Measurements from ENCODE around the gene PNMA8B.

The PNMA8B gene

DNA sequence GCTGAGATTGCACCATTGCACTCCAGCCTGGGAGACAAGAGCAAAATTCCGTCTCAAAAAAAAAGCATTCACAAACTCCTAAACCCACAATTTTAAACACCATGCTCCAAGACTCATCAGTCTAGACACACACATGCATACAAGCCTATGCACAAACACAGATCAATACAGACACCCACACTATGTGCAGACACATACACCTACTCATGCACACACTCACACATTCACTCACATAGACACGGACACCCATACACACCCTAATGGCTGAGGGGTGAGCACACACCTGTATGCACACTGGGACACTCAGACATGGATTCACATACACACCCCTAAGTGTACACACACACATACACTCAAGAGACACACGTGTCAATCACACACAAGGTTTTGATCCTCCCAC, 9.3 kb downstream of the PNMA8B start:
- DNase-seq: no peak

DNA sequence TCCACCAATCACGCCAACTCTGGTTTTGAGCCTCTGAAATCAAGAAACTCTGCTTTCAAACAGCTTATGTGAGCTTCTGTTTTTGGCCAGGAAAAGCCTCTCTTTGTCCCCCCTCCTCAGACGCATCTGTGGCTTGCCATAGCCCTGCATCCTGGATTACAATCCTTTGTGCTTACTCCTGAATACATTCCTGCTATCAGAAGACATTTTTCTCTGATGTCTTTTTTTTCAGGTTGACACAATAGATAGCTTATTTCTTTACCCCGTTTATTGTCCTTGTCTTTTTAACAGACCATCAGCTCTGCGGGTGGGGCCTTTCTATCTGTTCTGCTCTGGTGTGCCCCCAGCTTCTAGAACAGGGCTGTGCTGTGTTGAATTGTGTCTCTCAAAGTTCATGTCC, 11.0 kb downstream of the PNMA8B start:
- no peak for DNase-seq

DNA sequence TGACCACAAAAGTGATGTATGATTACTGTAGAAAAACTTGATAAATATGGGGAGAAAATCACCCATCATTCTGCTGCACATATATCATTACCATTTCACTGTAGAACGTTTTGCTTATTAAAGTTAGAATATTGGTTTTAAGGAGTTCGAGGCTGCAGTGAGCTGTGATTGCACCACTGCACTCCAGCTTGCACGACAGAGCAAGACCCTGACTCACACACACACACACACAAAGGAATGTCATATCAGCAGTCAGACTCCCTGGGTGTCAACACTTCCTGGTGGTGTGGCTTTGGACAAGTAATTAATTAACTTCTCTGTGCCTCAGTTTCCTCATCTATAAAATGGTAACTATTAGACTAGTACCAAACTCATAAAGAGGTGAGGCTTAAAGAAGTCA, 13.0 kb downstream of the PNMA8B start:
- DNase-seq: no peak

DNA sequence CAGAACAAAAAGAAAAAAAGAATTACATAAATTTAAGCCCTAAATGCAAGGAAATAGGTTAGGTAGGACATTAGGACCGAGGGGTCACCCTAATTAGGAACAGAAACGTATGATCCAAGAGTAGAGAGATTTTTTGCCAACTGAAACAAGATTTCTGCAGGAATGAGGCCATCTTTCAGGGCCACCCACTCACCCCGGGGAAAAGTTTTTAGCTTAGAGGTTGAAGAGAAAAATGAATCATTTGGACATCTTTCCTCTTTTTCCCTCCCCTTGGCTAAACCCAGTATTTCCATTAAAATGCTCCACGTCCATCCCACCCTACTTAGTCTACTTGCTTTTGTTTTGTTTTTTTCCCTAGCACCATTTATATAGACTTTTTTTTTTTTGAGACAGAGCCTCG, 13.7 kb downstream of the PNMA8B start:
- no peak for DNase-seq

DNA sequence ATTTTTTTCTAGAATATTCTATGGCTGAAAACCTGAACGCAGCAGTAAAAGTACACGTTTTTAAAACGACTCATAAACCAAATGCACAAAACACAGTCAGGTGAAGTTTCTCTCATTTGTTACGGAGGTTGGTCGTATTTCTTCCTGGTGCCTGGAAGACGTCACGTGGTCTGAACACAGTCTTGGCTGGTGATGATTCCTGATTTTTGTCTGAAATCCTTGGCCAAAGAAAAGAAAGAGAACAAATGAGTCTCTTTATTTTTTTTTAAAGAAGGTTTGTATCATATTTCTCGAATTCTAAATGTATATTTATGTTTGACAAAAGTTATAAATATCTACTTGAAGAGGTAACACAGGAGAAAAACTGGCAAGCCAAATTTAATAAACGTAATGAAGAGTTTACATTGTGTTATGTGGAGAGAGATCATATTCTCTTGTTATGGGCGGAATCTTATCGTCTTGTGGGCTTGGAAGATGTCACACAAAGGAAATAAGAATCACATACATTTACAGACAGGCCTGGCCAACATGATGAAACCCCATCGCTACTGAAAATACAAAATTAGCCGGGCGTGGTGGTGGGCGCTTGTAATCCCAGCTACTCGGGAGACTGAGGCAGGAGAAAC, 14.3 kb downstream of the PNMA8B start:
- no peak for DNase-seq

DNA sequence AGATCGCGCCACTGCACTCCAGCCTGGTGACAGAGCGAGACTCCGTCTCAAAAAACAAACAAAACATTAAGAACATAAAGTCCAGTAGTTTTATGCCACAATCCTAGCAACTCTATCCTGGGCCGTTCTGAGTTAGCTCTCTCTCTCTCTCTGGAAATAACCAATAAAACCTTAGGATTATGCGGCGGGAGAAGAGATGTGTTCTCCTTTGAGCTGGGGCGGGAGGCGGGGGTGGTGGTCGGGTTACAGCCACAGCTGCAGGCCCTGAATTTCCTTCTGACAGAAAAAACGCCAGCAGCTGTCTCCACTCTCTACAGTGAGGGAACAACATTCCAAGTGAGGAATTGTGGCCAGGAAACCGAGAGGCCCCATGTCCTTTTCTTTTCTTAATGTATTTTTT, 15.3 kb downstream of the PNMA8B start:
- no peak for DNase-seq

DNA sequence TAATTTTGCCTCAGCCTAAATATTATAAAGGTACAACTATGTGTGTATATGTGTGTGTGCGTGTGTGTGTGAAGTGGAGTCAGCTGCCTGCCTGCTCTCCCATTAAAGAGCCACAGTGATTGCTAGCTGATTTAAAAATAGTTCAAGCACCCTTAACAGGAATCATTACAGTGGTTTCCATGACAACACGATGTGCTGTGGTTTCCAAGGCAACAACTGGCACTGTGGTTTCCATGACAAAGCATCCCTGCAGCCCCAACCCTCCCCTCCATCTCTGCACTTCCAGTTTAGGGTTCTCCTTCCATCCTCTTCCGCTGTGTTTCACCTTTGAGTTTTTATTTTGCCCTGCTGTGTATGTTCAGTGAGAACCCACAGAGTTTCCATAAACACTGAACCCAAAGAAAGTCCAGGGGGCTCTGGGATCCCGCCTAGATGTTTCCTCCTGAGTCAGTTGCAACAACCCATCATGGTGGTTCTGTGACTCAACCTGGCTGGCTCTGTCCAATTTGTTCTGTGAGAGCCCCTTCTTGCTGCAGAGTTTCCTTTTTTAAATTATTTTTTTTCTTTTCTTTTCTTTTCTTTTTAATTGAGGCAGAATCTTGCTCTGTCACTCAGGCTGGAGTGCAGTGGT, 17.2 kb downstream of the PNMA8B start:
- no peak for DNase-seq

DNA sequence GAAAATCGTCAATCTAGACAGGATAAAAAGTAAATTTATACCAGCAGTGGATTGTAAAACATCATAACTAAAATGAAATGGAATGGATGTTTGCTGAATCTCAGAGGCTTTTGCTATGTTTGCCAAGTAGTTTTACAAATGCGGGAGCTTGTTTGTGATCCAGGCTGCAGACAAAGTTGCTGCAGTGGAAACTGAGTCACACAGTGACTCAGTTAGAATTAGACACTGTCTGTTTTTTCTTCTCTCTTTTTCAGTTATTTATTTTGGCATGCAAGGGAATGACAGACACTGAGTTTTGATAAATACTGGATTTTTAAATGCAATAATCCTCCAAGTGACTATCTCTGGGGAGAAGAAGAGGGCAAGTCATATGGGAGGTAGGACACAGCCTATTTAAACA, 19.7 kb downstream of the PNMA8B start:
- no peak for DNase-seq

DNA sequence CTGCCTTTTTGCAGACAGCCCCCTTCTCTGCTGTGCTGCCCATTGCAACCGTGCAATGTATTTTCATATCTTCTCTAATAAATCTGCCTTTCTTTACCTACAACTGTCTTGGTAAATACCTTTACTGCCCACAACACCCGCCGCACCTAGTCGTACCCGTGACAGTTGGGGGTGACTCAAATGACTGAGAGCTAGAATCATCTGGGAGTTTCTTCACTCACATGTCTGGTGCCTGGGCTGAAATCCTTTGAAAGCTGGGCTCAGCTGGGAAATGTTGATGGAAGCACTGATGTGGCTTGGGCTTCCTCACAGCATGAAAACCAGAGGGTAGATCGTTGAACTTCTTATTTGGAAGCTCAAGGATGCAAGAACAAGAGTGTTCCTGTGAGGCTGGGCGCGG, 21.5 kb downstream of the PNMA8B start:
- no peak for DNase-seq

DNA sequence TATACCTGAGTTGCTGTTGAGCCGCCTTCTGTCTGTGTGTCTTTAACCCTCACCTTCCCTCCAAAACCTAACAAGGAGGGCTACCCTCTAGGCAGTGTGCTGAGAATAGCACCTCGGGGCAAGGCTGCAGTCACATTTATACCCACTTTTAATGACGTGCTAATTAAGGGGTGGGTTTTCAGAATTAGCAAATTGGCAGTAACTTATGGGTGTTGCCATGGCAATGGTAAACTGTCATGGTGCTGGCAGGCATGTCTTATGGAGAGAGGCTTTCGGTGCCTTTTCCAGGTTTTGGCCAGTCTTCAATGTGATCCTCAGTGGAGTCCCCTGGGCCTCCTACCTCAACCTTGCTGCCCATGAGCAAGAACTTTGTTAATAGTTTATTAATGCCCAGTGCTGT, 23.1 kb downstream of the PNMA8B start:
- no peak for DNase-seq

DNA sequence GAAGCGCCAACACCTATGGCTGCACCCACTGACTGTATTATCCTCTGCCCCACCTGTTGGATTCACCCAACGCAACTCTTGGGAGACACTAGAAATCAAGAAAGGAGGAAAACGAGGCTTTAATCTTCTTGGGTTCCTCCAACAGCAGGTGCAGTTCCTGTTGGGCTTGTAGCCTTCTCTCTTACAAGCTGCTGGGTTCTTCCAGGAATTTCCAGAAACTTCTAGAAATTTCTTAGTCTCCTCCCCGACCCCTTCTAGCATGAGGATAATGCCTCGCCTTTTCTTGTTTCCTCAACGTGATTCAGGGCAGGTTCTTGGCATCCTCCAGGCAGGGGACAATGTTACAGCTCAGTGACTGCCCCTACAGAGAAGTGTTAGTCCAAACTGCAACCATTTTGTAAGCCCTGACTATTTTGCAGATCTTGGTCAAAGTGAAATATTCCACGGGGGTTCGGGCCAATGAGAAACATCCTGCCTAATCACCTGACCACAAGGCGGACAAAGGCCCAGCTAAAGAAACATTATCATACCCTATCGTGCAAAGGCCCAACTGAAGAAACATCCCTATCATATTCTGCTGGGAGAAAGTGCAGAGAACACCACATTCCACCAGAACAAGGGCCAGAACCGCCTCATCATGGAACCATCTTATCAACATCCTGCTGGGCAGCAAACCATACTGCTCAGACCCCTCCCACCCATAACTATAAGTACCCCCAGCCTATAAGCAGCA, 23.7 kb downstream of the PNMA8B start:
- DNase-seq: no peak

DNA sequence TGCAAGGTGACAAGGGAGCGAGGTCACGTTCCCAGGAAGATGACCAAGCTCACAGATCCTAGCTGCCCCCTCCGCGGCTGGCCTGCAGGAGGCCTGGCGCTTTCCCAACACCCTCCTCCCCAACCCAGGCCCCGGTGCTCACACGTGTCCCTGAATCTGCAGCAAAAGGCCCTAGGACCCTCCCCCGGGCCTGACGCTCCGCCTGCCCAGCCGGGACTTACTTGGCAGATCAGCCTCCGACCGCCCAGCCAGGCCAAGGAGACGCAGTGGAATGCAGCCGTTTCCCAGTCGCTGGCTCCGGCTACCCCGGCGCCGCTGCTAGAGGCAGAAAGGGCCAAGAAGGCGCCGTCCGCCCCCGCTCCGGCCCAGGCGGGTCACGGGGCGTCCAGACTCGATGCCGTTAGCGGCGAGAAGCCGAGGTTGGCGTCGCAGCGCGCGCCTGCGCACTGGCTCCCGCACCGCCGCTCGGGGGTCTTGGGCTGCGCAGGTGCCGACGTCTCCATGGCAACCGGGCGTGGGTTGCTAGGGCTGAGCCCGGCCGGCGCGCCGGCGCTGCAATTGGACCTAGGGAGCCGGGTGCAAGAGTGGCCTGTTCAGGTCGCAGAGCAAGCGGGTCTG, 24.4 kb downstream of the PNMA8B start, which contains the start of gene PNMA8A:
Gene PNMA8A, minus strand, starts transcription at position 448 of the 618 bp plus-strand sequence. CDS start 528 bp downstream, outside the sequence.
- no peak for DNase-seq

DNA sequence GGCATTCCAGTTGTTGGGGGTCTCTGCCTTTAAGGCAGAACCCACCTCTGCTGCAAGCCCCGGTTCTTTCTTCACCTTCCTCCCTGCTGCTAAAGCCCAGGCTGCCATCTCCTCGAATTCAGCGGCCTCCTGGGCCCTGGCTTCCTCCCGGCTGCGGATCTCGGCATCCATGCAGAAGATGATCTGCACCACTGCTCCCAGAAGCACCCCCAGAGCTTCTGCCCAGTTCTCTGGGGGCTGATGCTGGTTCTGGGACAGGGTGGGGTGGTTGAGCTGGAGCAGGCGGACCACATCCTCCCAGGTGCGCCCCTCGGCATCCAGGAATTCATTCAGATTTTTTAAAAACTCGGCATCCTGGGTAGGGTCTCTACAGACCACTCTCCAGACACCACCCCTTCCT, 25.3 kb downstream of the PNMA8B start:
- DNase-seq: no peak

DNA sequence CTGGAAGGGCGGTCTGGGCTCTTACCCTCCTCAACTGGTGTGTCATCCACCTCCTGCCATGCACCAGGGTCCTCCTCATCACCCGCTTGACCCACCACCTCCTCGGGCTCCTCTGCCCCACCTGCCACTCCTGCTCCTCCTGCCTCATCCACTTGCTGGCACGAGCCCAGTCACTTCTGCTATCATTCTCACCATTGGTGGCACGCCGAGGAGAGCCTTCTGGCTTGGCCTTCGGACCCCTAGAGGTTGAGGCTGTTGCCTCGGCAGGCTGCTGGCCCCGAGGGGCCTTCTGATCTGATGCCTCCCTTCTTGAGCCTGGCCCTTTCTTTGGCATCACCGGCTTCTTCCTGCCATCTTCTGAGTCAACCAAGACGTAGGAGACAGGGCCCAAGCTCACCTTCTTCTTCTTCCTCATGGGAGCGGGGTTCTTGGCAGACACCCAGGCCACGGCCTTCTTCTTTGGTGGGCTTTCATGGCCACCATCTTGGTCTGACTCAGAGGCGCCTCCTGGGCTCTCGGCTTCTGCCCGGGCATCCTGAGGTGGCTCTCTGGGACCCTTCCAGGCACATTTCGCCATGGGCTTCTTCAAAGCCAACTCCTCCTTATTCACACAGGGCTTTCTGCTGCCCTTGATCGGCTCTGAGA, 26.0 kb downstream of the PNMA8B start:
- no peak for DNase-seq

DNA sequence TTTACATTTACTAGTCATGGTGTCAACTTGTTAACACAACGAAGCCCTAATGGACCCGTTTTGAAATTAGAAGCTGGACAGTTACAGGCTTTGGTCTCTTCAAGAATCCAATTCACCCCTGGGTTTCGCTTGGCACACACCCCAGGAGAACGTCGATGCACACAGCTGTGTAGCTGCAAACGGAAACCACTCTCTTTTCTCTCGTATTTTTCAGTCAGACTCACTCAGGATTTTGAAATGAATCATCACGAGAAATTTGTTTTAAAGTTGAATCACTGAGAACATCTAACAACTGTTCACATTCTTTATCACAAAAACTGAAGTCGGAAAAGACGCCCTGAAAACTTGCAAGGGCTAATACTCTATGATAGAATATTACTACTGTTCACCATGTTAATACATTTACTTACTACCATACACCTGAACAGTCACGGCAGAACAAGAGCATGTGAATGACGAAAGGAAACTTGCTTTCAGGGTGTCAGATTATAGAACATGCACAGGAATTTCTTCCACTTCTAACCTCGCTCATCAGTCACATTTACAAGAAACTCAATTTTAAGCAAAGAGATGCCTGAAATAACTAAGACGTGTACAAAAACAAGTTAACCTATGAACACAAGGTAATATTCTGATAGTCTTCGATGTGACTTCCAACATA, 29.0 kb downstream of the PNMA8B start:
- DNase-seq: peak; percentile 41

DNA sequence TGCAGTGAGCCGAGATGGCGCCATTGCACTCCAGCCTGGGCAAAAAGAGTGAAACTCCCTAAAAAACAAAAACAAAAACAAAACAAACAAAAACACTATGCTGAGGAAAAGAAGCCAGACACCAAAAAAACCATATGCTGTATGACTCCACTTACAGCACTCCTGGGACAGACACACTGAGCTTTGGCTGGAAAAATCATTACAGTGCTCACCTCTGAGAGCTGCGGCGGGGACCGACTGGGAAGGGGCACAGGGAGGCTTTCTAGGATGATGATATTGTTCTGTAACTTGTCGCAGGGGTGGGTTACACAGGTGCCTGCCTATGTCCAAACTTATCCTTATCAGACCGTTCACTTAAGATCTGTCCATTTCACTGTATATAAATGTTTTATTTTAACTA, 32.2 kb downstream of the PNMA8B start:
- DNase-seq: no peak

DNA sequence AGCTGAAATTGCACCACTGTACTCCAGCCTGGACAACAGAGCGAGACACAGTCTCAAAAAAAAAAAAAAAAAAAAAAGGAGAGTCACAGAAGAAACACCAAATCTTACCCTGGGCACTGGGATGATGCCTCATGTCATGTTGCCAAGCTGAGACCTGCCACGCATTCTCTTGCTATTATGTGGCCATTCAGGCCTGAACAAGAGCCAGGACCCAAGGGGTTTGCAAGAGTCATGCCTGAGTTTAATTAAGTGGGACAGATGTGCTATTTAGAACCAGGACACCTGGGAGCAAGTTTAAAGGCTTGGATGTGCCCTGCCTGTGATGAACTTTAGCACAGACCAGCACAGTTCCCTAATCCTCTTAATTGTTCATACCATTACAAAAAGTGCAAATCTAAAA, 34.1 kb downstream of the PNMA8B start:
- no peak for DNase-seq

DNA sequence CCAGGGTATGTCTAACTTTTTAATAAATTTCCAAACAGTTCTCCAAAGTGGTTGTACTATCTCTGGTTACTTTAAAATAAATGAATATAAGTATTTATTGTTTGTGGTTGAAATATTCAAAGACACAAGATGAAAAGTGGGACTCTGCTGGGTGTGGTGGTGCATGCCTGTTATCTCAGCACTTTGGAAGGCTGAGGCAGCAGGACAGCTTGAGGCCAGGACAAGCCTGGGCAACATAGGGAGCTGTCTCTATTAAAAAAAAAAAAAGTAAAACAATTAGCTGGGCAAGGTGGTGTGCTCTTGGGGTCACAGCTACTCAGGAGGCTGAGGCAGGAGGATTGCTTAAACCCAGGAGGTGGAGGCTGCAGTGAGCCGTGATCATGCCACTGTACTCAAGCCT, 34.7 kb downstream of the PNMA8B start:
- no peak for DNase-seq

DNA sequence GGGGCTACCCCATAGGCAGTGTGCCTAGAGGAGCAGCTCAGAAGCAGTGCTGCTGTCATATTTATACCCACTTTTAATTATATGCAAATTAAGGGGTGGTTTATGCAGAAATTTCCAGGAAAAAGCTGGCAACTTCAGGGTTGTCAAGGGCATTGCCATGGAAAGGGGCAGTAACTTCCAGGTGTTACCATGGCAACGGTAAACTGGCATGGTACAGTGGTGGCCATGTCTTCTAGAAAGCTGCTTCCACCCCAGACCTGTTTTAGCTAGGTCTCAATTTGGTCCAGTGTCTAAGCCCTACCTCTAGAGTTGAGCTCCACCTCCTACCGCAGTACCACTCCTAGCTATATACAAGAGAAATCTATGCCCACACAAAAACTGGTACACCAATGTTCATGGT, 35.6 kb downstream of the PNMA8B start:
- DNase-seq: no peak

DNA sequence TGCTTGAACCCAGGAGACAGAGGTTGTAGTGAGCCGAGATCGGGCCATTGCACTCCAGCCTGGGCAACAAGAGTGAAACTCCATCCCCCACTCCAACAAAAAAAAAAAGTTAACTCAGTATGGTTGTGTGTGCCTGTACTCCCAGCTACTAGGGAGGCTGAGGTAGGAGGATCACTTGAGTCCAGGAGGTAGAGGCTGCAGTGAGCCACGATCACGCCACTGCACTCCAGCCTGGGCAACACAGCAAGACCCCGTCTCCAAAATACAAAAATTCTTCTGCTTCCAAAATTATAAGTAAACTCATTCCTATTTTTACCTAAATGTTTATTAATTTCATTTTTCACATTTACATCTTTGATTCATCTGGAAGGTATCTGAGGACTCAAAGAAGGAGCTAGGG, 38.7 kb downstream of the PNMA8B start:
- DNase-seq: no peak

DNA sequence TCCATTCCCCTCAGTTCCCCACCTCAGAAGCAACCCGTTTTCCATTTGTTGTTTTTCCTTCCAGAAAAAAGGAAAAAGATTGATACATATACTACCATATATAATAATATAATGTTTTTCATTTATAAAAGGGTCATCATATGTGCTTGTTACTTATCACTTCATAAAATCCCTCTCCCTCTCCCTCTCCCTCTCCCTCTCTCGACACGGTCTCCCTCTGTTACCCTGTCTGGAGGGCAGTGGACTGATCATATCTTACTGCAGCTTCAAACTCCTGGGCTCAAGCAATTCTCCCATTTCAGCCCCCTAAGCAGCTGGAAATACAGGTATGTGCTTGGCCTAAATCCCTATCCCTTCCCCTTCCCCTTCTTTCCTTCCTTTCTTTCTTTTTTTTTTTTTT, 41.4 kb downstream of the PNMA8B start:
- DNase-seq: no peak

DNA sequence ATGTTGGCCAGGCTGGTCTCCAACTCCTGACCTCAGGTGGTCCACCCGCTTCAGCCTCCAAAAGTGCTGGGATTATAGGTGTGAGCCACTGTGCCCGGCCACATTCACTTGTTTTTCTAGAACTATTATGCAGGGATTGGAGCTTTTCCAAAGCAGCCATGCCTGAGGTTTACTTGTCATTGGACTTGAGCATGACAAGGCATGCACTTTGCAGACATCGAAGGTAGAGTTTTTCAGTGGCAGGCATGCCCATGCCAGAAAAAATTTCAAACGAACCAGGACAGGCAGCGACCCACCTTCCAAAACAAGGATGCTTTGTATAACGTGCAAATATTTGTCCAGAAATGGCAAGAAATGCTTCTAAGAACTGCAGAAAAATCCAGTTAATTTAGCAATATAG, 42.0 kb downstream of the PNMA8B start:
- no peak for DNase-seq

DNA sequence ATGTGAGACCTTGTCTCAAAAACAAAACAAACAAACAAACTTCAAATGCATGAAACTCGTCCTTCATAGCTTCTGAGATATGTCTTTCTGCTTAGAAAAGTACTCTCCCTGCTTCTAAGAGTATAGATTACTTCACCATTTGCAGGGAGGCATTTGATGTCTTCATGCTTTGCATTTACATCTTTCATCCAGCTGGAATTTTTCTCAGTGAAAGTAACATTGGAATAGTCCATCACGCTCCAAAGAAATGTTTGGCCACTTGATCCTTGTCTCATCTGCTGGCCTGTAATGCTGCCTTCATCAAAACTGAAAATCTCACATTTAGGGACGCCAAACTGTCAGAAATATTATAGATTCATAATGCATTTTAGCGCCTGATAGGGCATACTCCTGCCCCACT, 43.5 kb downstream of the PNMA8B start:
- DNase-seq: no peak
